Fibroblast of lung (primary cell): Measurements from ENCODE around the gene CCDC148. TPM values are rescaled to one million over a fixed set of nuclear protein-coding genes. Genes with fewer than 3 reads are reported as not detected.

Source experiments
- DNase-seq, 2 donors: peaks; one replicate each; pipeline versions ENCODE4 v3.0.0 to v3.0.0-alpha.2; 2010; ENCODE audit warnings: low read depth in 2 of 2
- H2AFZ ChIP-seq: 2 replicates; pipeline ENCODE4 v1.5.1; 2012; ENCODE audit warnings: low read length, control low read depth, inconsistent platforms
- H3K27ac ChIP-seq: 2 replicates; pipeline ENCODE4 v1.5.1; 2011; ENCODE audit warnings: low read length, control low read depth; ENCODE audit not compliant: insufficient read depth
- H3K27me3 ChIP-seq: 2 replicates; pipeline ENCODE4 v1.5.1; 2011; ENCODE audit warnings: mild to moderate bottlenecking, low read length; ENCODE audit not compliant: control insufficient read depth, insufficient read depth
- H3K36me3 ChIP-seq: 2 replicates; pipeline ENCODE4 v1.5.1; 2011; ENCODE audit warnings: low read length; ENCODE audit not compliant: control insufficient read depth, insufficient read depth
- H3K4me1 ChIP-seq: 2 replicates; pipeline ENCODE4 v1.5.1; 2011; ENCODE audit warnings: low read length; ENCODE audit not compliant: control insufficient read depth, insufficient read depth; ENCODE audit errors: extremely low read depth
- H3K4me2 ChIP-seq: 2 replicates; pipeline ENCODE4 v1.5.1; 2011; ENCODE audit warnings: low read length, control low read depth; ENCODE audit not compliant: insufficient read depth; ENCODE audit errors: extremely low read depth
- H3K4me3 ChIP-seq, 4 experiments: fragments of 200-600 bp in 1 of 4; sonication (generic) in 1 of 4; replicated peaks in 1 of 4; 2 replicates each; pipeline ENCODE4 v1.5.1; 2011 to 2016; ENCODE audit warnings: low read length in 4 of 4, low read depth in 3 of 4, mild to moderate bottlenecking in 3 of 4, control low read depth in 2 of 4, inconsistent platforms in 1 of 4, mixed read lengths in 1 of 4; ENCODE audit not compliant: insufficient read depth in 1 of 4; ENCODE audit errors: control extremely low read depth in 1 of 4
- H3K79me2 ChIP-seq: 2 replicates; pipeline ENCODE4 v1.5.1; 2012; ENCODE audit warnings: mild to moderate bottlenecking, low read length, inconsistent platforms; ENCODE audit not compliant: control insufficient read depth, insufficient read depth
- H3K9ac ChIP-seq: 2 replicates; pipeline ENCODE4 v1.5.1; 2011; ENCODE audit warnings: mild to moderate bottlenecking, low read length, control low read depth; ENCODE audit not compliant: insufficient read depth
- H3K9me3 ChIP-seq: 2 replicates; pipeline ENCODE4 v1.5.1; 2012; ENCODE audit warnings: low read depth, low read length; ENCODE audit not compliant: control insufficient read depth, insufficient read depth
- H4K20me1 ChIP-seq: 2 replicates; pipeline ENCODE4 v1.5.1; 2011; ENCODE audit warnings: low read length; ENCODE audit not compliant: control insufficient read depth, insufficient read depth; ENCODE audit errors: extremely low read depth
- CTCF ChIP-seq, 2 donors: IDR thresholded peaks in 1 of 2; conservative IDR thresholded peaks in 1 of 2; 1 replicate in 1 of 2; 2 replicates in 1 of 2; pipeline ENCODE4 v1.5.1; 2011 to 2012; ENCODE audit warnings: low read length in 2 of 2, control low read depth in 1 of 2, inconsistent platforms in 1 of 2, low read depth in 1 of 2, mild to moderate bottlenecking in 1 of 2
- EZH2 ChIP-seq: IDR thresholded peaks from 2 replicates; pipeline ENCODE4 v1.5.1; 2012; ENCODE audit warnings: low read length, control low read depth, mild to moderate bottlenecking; ENCODE audit errors: missing control alignments
- polyA plus RNA-seq, 2 donors: library from polyadenylated mRNA; depleted of rRNA in 1 of 2; stranded (reverse) in 1 of 2; unstranded in 1 of 2; fragments of >200 nt; gene quantifications; 2 replicates each; pipeline ENCODE4 v1.2.1, GENCODE V29; 2011 to 2012; ENCODE audit warnings: missing spikeins in 1 of 2
- total RNA-seq: library from RNA; depleted of rRNA; stranded (reverse); fragments of >200 nt; gene quantifications from 2 replicates; pipeline ENCODE4 v1.2.1, GENCODE V29; 2014

CCDC148 gene
- total and polyA plus RNA-seq, 2 donors (not counting 1 experiment from before 2014, with no cell fraction given) = 1.2 TPM

- no peak overlapping the region for H3K4me2 ChIP-seq
- no peaks in the 10 kb centered on the region for H3K9me3 ChIP-seq
- H3K9ac ChIP-seq = no peak overlapping the region
- DNase-seq = no peak
- TF ChIP-seq CTCF (conservative IDR thresholded peaks at IDR 0.05 in 1 of 2, IDR thresholded peaks at IDR 0.05 in 1 of 2; ENCODE audit: low read depth in 1 of 2, low read length in 2 of 2) (no peak), EZH2 (no peak)
- no peak overlapping the region for H3K27ac ChIP-seq
- no peaks in the 10 kb centered on the region for H4K20me1 ChIP-seq
- H2AFZ ChIP-seq = no peak overlapping the region
- peaks cover 35% of the 10 kb centered on the region for H3K79me2 ChIP-seq
- H3K36me3 ChIP-seq = no peaks in the 10 kb centered on the region
- H3K4me1 ChIP-seq = peaks cover 27% of the 10 kb centered on the region
- no peak overlapping the region for H3K4me3 ChIP-seq
- no peaks in the 10 kb centered on the region for H3K27me3 ChIP-seq
Observed at GRCh38 chr2:158499383-158499782, 42.8 kb upstream of the CCDC148 start.

DNA sequence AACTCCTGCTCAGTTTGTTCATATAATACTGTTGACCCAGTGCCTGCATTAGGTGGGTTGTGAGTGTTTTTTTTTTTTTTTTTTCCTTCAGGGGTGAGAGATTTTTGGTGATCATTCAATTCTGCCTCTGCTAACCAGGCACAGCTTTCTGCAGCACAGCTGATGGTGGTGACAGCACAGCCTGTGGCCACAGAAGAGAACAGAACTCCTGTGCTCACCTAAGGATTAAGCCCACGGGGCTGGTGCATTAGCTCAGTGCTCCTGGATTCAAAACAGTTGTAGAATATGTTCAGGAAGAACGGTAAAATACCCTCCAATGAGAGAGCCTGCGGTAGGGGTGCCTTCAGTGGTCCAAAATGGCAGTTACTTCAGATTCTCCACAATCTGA lies 42.2 kb upstream of the CCDC148 start:
- DNase-seq = no peak
- H3K4me2 ChIP-seq = no peak overlapping the region
- no peak overlapping the region for H3K27ac ChIP-seq
- H3K27me3 ChIP-seq = no peaks in the 10 kb centered on the region
- H3K36me3 ChIP-seq = no peaks in the 10 kb centered on the region
- no peak overlapping the region for H3K9ac ChIP-seq
- H3K4me1 ChIP-seq = peaks cover 27% of the 10 kb centered on the region
- H4K20me1 ChIP-seq = no peaks in the 10 kb centered on the region
- H3K79me2 ChIP-seq = peaks cover 38% of the 10 kb centered on the region
- H3K4me3 ChIP-seq = no peak overlapping the region
- TF ChIP-seq CTCF (conservative IDR thresholded peaks at IDR 0.05 in 1 of 2, IDR thresholded peaks at IDR 0.05 in 1 of 2; ENCODE audit: low read depth in 1 of 2, low read length in 2 of 2) (no peak), EZH2 (no peak)
- no peaks in the 10 kb centered on the region for H3K9me3 ChIP-seq
- no peak overlapping the region for H2AFZ ChIP-seq

DNA sequence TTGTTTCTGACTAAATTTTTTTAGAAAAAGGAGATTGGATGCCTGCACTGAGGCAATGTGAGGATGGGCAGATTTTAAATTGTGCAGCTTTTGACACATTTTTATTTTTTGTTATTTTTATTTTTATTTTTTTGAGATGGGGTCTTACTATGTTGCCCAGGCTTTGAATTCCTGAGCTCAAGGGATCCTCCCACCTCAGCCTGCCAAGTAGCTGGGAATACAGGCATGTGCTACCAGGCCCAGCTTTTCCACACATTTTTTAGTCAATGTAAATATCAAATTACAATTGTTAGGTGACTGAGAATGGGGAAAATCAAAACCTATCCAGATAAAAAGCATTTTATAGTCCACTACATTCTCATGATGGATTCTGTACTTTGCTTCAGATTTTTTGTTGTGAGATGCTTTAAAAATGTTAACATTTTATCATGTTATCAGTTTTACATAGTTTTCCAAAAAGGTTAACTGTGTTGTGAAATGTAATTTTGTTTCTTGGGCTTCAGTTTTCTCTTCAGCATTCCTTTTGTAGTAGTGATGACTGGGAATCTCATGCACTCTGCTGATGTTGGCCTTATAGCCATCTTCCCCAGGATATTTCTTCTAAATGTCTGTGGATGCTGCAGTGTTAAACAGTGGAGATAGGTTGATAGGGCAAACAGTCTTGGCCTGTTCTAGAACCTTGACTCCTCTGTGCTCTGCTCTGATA lies 41.6 kb upstream of the CCDC148 start:
- H3K36me3 ChIP-seq = no peaks in the 10 kb centered on the region
- no peaks in the 10 kb centered on the region for H3K9me3 ChIP-seq
- H2AFZ ChIP-seq = no peak overlapping the region
- no peak for TF ChIP-seq EZH2
- no peak for TF ChIP-seq CTCF (conservative IDR thresholded peaks at IDR 0.05 in 1 of 2, IDR thresholded peaks at IDR 0.05 in 1 of 2; ENCODE audit: low read depth in 1 of 2, low read length in 2 of 2)
- no peak overlapping the region for H3K9ac ChIP-seq
- H3K4me1 ChIP-seq = peaks cover 24% of the 10 kb centered on the region
- no peak overlapping the region for H3K27ac ChIP-seq
- no peaks in the 10 kb centered on the region for H3K27me3 ChIP-seq
- peak in 1 of 2 donors; percentile 23 for DNase-seq
- no peak overlapping the region for H3K4me3 ChIP-seq
- H3K79me2 ChIP-seq = peaks cover 44% of the 10 kb centered on the region
- H3K4me2 ChIP-seq = no peak overlapping the region
- no peaks in the 10 kb centered on the region for H4K20me1 ChIP-seq
